GM18873 (cell line): ENCODE data around the gene TSC22D3.
A peak's percentile ranks its signal among the peaks of the same experiment; 100 is the strongest.

Experiments used
- ATAC-seq: cut with Tn5 transposase; IDR thresholded peaks from one replicate; pipeline ENCODE4 v1.9.1; 2021; ENCODE audit warnings: mild to moderate bottlenecking, moderate library complexity, moderate number of reproducible peaks; ENCODE audit not compliant: unreplicated experiment, low FRiP score

Gene TSC22D3

GRCh38 chrX:107713543-107714205 is 61.9 kb downstream of the TSC22D3 start:
- ATAC-seq = no peak

- ATAC-seq = no peak
Measured at GRCh38 chrX:107713203-107713542, 62.4 kb downstream of the TSC22D3 start.

- ATAC-seq = no peak
Measured at GRCh38 chrX:107712231-107713202, 63.1 kb downstream of the TSC22D3 start.

GRCh38 chrX:107711521-107712181 is 63.9 kb downstream of the TSC22D3 start:
- ATAC-seq = no peak

GRCh38 chrX:107710617-107711391 is 64.8 kb downstream of the TSC22D3 start:
- peak; percentile 94 for ATAC-seq

- ATAC-seq = peak; percentile 28
Measured at GRCh38 chrX:107709266-107709806, 66.3 kb downstream of the TSC22D3 start.

GRCh38 chrX:107708762-107709161 is 66.8 kb downstream of the TSC22D3 start:
- ATAC-seq = no peak

- no peak for ATAC-seq
Measured at GRCh38 chrX:107707866-107708265, 67.7 kb downstream of the TSC22D3 start.

GRCh38 chrX:107706309-107706708 is 69.3 kb downstream of the TSC22D3 start:
- ATAC-seq = no peak

GRCh38 chrX:107704587-107704986 is 71.0 kb downstream of the TSC22D3 start:
- no peak for ATAC-seq

- ATAC-seq = no peak
Measured at GRCh38 chrX:107704181-107704580, 71.4 kb downstream of the TSC22D3 start.

GRCh38 chrX:107701493-107702121 is 74.0 kb downstream of the TSC22D3 start:
- no peak for ATAC-seq

GRCh38 chrX:107700790-107701189 is 74.8 kb downstream of the TSC22D3 start:
- no peak for ATAC-seq

- ATAC-seq = no peak
Measured at GRCh38 chrX:107700317-107700774, 75.2 kb downstream of the TSC22D3 start.

GRCh38 chrX:107699616-107700015 is 76.0 kb downstream of the TSC22D3 start:
- ATAC-seq = no peak

- no peak for ATAC-seq
Measured at GRCh38 chrX:107691024-107691448, 84.6 kb downstream of the TSC22D3 start.

GRCh38 chrX:107687445-107687844 is 88.1 kb downstream of the TSC22D3 start:
- ATAC-seq = no peak

GRCh38 chrX:107686792-107687191 is 88.8 kb downstream of the TSC22D3 start:
- no peak for ATAC-seq

GRCh38 chrX:107686026-107686425 is 89.6 kb downstream of the TSC22D3 start:
- ATAC-seq = no peak
